Measurements from ENCODE around the gene USH1C.

- TF ChIP-seq CTCF (conservative IDR thresholded peaks at IDR 0.05) (no peak), ZFX (IDR thresholded peaks at IDR 0.05) (no peak)
Observed at GRCh38 chr11:17533778-17534415, 10.3 kb downstream of the USH1C start.

All from C4-2B (cell line).